NCI-H524 (cell line): ENCODE measurements around the gene OLFM4.
"Not testable (repeated sequence)": the region's sequence is repeated elsewhere in the genome, so short reads cannot be mapped to it uniquely, and the experiment has no call there.

Source experiments
- DNase-seq, 2 experiments: peaks; one replicate each; lab custom pipeline; 2025; lab: John Stamatoyannopoulos, UW

OLFM4 gene, protein sequence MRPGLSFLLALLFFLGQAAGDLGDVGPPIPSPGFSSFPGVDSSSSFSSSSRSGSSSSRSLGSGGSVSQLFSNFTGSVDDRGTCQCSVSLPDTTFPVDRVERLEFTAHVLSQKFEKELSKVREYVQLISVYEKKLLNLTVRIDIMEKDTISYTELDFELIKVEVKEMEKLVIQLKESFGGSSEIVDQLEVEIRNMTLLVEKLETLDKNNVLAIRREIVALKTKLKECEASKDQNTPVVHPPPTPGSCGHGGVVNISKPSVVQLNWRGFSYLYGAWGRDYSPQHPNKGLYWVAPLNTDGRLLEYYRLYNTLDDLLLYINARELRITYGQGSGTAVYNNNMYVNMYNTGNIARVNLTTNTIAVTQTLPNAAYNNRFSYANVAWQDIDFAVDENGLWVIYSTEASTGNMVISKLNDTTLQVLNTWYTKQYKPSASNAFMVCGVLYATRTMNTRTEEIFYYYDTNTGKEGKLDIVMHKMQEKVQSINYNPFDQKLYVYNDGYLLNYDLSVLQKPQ

DNA sequence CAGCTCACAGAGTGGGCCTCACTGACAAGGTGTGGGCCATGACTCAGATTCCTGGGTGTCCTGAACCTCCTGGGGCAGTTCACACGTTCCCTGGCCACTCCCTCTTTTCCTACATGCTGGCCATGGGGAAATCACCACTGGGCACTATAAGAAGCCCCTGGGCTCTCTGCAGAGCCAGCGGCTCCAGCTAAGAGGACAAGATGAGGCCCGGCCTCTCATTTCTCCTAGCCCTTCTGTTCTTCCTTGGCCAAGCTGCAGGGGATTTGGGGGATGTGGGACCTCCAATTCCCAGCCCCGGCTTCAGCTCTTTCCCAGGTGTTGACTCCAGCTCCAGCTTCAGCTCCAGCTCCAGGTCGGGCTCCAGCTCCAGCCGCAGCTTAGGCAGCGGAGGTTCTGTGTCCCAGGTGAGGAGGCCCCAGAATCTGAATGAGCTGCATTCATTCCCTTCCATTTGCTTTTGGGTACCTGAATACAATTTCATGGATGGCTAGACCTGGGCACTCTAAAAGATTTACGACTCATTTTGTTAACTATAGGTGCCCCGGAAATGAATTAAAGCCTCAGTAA is at the start of gene OLFM4:
Gene OLFM4 (plus strand): TSS at position 177 of the 567 bp plus-strand sequence. CDS start 24 bp downstream, at position 201.
- DNase-seq = no peak

DNA sequence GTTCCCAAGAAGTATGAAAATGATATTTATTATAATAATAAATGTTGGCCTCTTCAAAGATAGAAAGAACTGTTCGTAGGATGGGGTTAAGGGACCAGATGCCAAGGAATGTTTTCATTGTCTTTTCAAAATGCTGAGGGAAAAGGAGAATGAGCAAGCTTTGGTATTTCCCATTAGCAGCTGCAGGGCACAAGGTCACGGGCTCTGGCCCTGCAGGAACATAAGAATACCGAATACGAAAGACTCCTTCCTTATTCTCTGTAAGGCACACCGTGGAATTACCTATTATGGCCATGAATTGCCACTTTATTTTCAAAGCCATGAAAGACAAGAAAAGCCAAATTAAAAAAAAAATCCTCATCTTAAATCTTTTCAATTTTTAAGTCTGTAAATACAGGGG is 49.6 kb upstream of the OLFM4 start:
- no peak for DNase-seq

- no peak for DNase-seq
Measured at GRCh38 chr13:52980695-52981094, 47.9 kb upstream of the OLFM4 start.

DNA sequence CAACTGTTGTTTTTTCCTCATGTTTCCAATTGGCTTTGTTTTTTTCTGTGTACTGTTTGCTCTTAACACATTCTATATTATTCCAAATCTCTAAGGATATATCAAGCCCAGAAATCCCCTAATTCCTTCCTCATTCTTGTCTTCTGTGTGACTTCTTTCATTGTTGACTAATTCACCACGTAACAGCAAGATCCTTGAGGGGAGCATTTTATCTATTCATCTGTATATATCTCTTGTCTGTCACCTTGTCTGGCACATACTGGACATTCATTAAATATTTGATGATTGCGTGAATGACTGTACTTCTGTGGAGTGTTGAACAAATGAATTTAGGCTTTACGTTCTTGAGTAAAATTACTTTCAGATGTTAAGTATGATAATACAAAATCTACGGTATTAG is 44.8 kb upstream of the OLFM4 start:
- DNase-seq = no peak

GRCh38 chr13:52984881-52985363 is 43.7 kb upstream of the OLFM4 start:
- no peak for DNase-seq

DNA sequence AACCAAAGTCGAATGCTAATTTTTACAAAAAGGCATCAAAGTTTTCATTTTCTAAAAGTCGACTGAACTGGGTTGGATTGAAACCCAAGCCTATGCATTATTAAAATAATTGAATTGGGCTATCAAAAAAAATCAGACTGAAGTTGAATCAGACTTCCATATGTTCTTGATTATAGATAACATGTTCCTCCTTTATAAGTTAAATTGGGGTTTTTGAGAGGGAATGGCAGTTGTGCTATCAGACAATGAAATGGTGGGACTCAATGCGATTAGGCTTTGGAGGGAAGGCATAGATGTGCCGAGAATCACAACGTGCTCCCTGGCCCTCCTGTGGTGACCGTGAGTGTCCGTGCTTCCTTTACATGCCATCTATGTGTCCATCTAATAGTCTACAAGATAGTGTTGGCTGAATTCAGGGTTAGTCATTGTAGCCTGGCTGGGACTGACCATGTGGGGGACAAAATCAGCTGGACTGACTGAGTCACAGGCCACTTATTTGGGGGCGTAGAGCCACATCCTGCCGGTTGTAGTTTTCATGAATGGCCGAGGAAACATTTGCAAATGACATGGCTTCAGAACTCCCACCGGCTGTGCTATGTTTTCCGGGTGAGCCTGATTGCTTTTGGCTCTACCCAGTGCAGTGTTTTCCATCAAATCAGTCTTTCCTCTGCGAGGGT is 37.1 kb upstream of the OLFM4 start:
- no peak for DNase-seq

DNA sequence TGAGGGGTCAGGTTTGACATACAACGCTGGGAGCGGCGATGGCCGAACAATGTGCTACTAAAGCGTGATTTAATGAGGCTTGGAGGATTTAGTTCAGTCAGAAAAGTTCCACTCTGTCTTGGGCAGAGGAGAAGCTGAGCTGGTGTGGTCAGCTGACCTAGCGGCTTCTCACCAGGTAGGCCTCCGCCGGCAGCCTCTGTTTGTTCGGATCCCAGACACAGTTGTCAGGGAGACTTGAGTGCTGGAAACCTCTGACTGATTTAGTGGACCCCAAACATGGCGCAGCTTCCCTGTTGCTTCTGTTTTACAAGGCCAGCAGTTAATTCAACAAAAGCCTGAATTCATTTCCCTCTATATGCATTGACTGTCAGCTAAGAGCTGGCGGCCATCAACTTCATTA is 36.5 kb upstream of the OLFM4 start:
- no peak for DNase-seq

GRCh38 chr13:52994051-52994450 is 34.6 kb upstream of the OLFM4 start:
- no peak for DNase-seq

GRCh38 chr13:52994865-52995264 is 33.7 kb upstream of the OLFM4 start:
- DNase-seq = peak in 1 of 2 experiments; percentile 78

- DNase-seq = no peak
Measured at GRCh38 chr13:52995946-52996345, 32.7 kb upstream of the OLFM4 start.

- DNase-seq = no peak
Measured at GRCh38 chr13:52997951-52998876, 30.4 kb upstream of the OLFM4 start.

DNA sequence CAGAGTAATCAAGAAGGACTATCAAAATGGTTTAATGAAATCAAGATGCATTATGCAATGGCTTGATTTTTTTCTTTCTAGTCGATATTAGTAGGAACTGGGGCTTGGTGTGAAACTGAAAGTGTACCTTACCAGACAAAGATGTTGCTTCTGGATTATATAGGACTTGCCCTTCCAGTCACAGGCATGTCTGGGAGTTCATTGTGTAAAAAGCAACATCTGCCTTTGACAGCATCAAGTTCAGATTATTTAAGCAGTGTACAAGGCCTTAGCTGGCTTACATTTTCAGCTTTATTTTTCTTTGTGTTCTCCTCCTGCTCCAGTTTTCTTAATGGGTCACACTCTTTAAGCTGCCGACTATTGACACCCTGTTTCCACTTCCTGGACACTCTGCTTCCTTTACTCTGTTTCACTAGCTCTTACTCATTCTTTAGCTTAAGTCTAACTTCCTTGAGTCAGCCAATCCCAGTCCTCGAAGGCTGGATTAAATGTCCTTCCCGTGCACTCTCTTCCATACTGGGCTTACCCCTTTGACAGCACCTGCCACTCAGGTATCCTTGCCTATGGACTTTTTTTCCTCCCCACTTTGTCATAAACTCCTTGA is 29.4 kb upstream of the OLFM4 start:
- no peak for DNase-seq

DNA sequence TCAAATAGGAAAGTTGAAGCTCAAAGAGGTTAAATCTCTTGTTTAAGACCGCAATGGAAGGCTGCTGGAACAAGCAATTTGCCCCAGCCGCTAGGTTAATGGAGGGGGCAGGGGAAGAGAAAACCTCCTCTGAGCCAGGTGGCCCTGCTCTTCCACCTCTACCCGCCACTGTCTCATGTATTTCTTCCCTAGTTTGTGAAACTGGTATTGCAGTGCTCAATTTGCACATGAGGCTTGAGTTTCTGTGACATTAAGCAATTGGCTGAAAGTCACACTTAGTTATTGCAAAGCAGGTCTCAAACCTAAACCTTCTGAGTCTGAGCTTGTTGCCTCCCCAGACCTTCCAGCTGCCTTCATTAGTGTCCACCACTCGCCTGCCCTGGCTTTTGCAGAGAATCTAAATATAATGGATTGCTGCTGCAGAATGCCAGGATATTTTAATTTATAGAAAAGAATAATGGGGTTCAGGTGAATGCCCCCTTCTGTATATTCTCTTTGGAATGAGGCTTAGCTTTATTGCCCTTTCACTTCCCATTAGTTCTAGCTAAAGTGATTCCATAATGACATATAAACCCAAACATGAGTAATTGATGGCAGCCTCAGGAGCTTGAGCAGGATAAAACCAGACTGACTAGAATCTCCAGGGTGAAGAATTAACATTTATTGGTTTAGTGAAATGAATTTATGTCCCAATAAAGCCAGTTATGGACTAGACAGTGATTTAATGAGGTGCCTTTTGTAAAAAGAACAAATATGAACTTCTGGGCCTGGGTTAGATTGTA is 27.0 kb upstream of the OLFM4 start:
- DNase-seq = no peak

GRCh38 chr13:53004573-53004972 is 24.0 kb upstream of the OLFM4 start:
- DNase-seq = peak; percentile 13 to 73

- DNase-seq = peak; percentile 96 to 98
Measured at GRCh38 chr13:53005626-53006025, 23.0 kb upstream of the OLFM4 start.

DNA sequence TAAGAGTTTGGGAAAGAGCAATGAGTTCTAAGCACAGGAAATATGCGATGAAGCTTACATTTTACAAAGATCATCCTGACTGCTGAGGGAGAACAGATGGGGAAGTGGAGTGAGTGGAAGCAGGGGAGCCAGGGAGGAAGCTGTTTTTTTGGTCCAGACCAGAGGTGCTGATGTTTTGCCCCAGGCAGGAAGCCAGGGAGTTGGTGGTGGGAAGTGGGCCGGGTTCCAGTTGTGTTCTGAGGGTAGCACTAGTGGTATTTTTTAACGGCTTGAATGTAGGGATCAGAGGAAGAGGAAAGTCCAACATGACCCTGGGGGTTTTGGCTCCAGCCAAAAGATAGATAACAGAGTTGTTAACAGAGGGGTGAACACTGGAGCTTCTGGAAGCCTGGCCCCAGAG is 20.7 kb upstream of the OLFM4 start:
- DNase-seq = peak in 1 of 2 experiments; percentile 24

DNA sequence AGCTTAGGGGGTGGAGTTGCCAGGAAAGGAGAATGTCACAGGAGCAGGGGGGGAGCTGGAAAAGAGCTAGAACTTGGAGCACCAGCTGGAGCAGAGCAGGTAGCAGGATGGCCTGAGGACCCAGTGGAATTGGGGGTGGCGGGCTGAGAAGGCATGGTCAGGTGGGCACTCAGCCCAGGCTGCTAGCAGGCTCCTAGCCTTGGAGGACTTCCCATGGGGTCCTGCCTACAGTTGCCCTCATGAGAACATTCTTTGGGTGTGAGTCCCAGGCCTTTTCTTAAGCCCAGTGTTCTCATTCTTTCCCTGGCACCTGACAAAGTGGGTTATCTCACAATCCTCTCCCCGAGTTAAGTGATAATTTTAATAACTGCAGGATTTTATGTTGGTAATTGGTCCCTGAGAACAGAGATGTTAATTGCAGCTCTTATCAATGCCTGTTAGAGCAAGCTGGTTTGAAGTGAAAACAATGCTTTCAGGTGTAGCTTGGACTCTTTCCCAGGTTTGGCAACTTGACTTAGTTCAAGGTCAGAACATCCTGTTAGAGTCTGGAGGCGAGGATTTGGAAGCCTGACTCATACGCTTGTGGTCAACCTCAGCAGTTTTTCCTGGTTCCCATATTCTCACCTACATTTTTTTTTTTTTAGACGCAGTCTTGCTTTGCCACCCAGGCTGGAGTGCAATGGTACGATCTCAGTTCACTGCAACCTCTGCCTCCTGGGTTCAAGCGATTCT is 18.1 kb upstream of the OLFM4 start:
- DNase-seq = no peak

- DNase-seq = no peak
Measured at GRCh38 chr13:53012707-53013106, 15.9 kb upstream of the OLFM4 start.

GRCh38 chr13:53013113-53013512 is 15.5 kb upstream of the OLFM4 start:
- no peak for DNase-seq

GRCh38 chr13:53014018-53014417 is 14.6 kb upstream of the OLFM4 start:
- DNase-seq = not testable (repeated sequence)
